HTR-8/SVneo (cell line): Measurements from ENCODE around the gene ABLIM3.

ENCODE experiments used
- DNase-seq: peaks from one replicate; pipeline ENCODE4 v3.0.0; 2011; ENCODE audit warnings: low spot score, mixed read lengths; ENCODE audit not compliant: insufficient read length
- FAIRE-seq: peaks from 2 replicates; lab custom pipeline; 2011; peaks lifted over from hg19 to GRCh38; lab: Jason Lieb, UNC

ABLIM3 gene

GRCh38 chr5:149132474-149132873 is 8.8 kb upstream of the ABLIM3 start:
- DNase-seq (no peak), FAIRE-seq (no peak)

- FAIRE-seq (no peak), DNase-seq (peak; percentile 56)
Measured at GRCh38 chr5:149133795-149134777, 7.2 kb upstream of the ABLIM3 start.

GRCh38 chr5:149134778-149135500 is 6.4 kb upstream of the ABLIM3 start:
- DNase-seq (no peak), FAIRE-seq (no peak)

- DNase-seq (no peak), FAIRE-seq (no peak)
Measured at GRCh38 chr5:149135536-149136201, 5.6 kb upstream of the ABLIM3 start.

GRCh38 chr5:149138182-149138923 is 2.9 kb upstream of the ABLIM3 start:
- FAIRE-seq (no peak), DNase-seq (no peak)

GRCh38 chr5:149140197-149141002 is 893 bp upstream of the ABLIM3 start:
- no peak for FAIRE-seq

GRCh38 chr5:149141957-149142851 is 911 bp downstream of the ABLIM3 start:
- no peak for DNase-seq
- FAIRE-seq = no peak

More at GRCh38 chr5:149140197-149141002, 893 bp upstream of the ABLIM3 start:
- DNase-seq = no peak

- no peak for DNase-seq
- no peak for FAIRE-seq
Measured at GRCh38 chr5:149143470-149143869, 2.2 kb downstream of the ABLIM3 start.

GRCh38 chr5:149144637-149145036 is 3.3 kb downstream of the ABLIM3 start:
- DNase-seq (no peak), FAIRE-seq (no peak)

- no peak for FAIRE-seq
- no peak for DNase-seq
Measured at GRCh38 chr5:149145138-149145537, 3.8 kb downstream of the ABLIM3 start.

GRCh38 chr5:149147676-149148075 is 6.4 kb downstream of the ABLIM3 start:
- FAIRE-seq = no peak
- DNase-seq = no peak

GRCh38 chr5:149149942-149150341 is 8.6 kb downstream of the ABLIM3 start:
- no peak for DNase-seq
- FAIRE-seq = no peak

- FAIRE-seq (no peak), DNase-seq (no peak)
Measured at GRCh38 chr5:149150457-149150856, 9.2 kb downstream of the ABLIM3 start.

- FAIRE-seq (no peak), DNase-seq (no peak)
Measured at GRCh38 chr5:149151717-149152116, 10.4 kb downstream of the ABLIM3 start.

GRCh38 chr5:149152317-149152746 is 11.0 kb downstream of the ABLIM3 start:
- FAIRE-seq (no peak), DNase-seq (no peak)

- FAIRE-seq (no peak), DNase-seq (no peak)
Measured at GRCh38 chr5:149153193-149153750, 12.0 kb downstream of the ABLIM3 start.

- FAIRE-seq (no peak), DNase-seq (no peak)
Measured at GRCh38 chr5:149153751-149154610, 12.7 kb downstream of the ABLIM3 start.
